SK-N-SH treated with all-trans-retinoic acid at 6 μM for 48 hours (cell line): ENCODE data around the gene TASP1.
"Not testable (repeated sequence)": the region's sequence is repeated elsewhere in the genome, so short reads cannot be mapped to it uniquely, and the experiment has no call there.

Experiments used
- ATAC-seq: fragments of 200-7000 bp; cut with Tn5 transposase; 3 replicates; pipeline ENCODE4 v1.9.1; 2020; ENCODE audit warnings: mild to moderate bottlenecking, moderate library complexity
- ARNTL ChIP-seq: fragments of 450-650 bp; formaldehyde crosslinking; IDR thresholded peaks from 2 replicates; pipeline ENCODE4 v1.5.0; 2020; ENCODE audit warnings: low read depth, mild to moderate bottlenecking, moderate library complexity, borderline replicate concordance
- BACH2 ChIP-seq: fragments of 250-450 bp; sonication (Bioruptor Pico); IDR thresholded peaks from 2 replicates; pipeline ENCODE4 v1.9.0; 2021; ENCODE audit warnings: mild to moderate bottlenecking, borderline replicate concordance
- CREB5 ChIP-seq: fragments of 250-450 bp; sonication (Bioruptor Pico); IDR thresholded peaks from 2 replicates; pipeline ENCODE4 v1.5.1; 2020; ENCODE audit warnings: low read depth, mild to moderate bottlenecking, moderate library complexity
- ESRRG ChIP-seq: fragments of 250-450 bp; sonication (Bioruptor Pico); IDR thresholded peaks from 2 replicates; pipeline ENCODE4 v1.6.1; 2021; ENCODE audit warnings: mild to moderate bottlenecking
- ISL1 ChIP-seq: fragments of 250-450 bp; sonication (Bioruptor Pico); IDR thresholded peaks from 2 replicates; pipeline ENCODE4 v2.1.2; 2022; ENCODE audit warnings: mild to moderate bottlenecking, moderate library complexity
- OSR1 ChIP-seq: fragments of 250-450 bp; sonication (Bioruptor Pico); IDR thresholded peaks from 2 replicates; pipeline ENCODE4 v1.8.0; 2022; ENCODE audit warnings: moderate library complexity, mild to moderate bottlenecking, inconsistent platforms
- PATZ1 ChIP-seq: fragments of 250-450 bp; sonication (Bioruptor Pico); IDR thresholded peaks from 2 replicates; pipeline ENCODE4 v1.8.0; 2020; ENCODE audit warnings: mild to moderate bottlenecking, moderate library complexity, borderline replicate concordance
- POU6F1 ChIP-seq: fragments of 250-450 bp; sonication (Bioruptor Pico); IDR thresholded peaks from 2 replicates; pipeline ENCODE4 v1.8.0; 2021; ENCODE audit warnings: low read depth, mild to moderate bottlenecking, moderate library complexity, borderline replicate concordance
- PPARA ChIP-seq: fragments of 250-450 bp; sonication (Bioruptor Pico); IDR thresholded peaks from 2 replicates; pipeline ENCODE4 v1.5.0; 2020; ENCODE audit warnings: mild to moderate bottlenecking, borderline replicate concordance
- RARB ChIP-seq: fragments of 250-450 bp; sonication (Bioruptor Pico); IDR thresholded peaks from 2 replicates; pipeline ENCODE4 v1.8.0; 2021; ENCODE audit warnings: mild to moderate bottlenecking, moderate library complexity
- SNAI2 ChIP-seq: fragments of 250-450 bp; sonication (Bioruptor Pico); IDR thresholded peaks from 2 replicates; pipeline ENCODE4 v1.5.0; 2020; ENCODE audit warnings: mild to moderate bottlenecking, moderate library complexity
- TCF4 ChIP-seq: fragments of 250-450 bp; sonication (Bioruptor Pico); IDR thresholded peaks from 2 replicates; pipeline ENCODE4 v1.8.0; 2021; ENCODE audit warnings: mild to moderate bottlenecking, moderate library complexity, borderline replicate concordance
- TOX ChIP-seq: fragments of 250-450 bp; sonication (Bioruptor Pico); IDR thresholded peaks from 2 replicates; pipeline ENCODE4 v1.8.0; 2021; ENCODE audit warnings: mild to moderate bottlenecking, moderate library complexity, borderline replicate concordance
- ZFP3 ChIP-seq: fragments of 250-450 bp; sonication (Bioruptor Pico); IDR thresholded peaks from 2 replicates; pipeline ENCODE4 v1.5.0; 2020; ENCODE audit warnings: mild to moderate bottlenecking, moderate library complexity
- ZFP30 ChIP-seq: fragments of 450-650 bp; formaldehyde crosslinking; IDR thresholded peaks from 2 replicates; pipeline ENCODE4 v1.5.0; 2022; ENCODE audit warnings: mild to moderate bottlenecking, moderate library complexity
- ZNF565 ChIP-seq: fragments of 450-650 bp; formaldehyde crosslinking; conservative IDR thresholded peaks from 2 replicates; pipeline ENCODE4 v1.5.0; 2020; ENCODE audit warnings: low read depth, mild to moderate bottlenecking, moderate library complexity
- ZNF70 ChIP-seq: fragments of 450-650 bp; formaldehyde crosslinking; IDR thresholded peaks from 2 replicates; pipeline ENCODE4 v1.5.0; 2020; ENCODE audit warnings: mild to moderate bottlenecking, moderate library complexity
- ZNF8 ChIP-seq: fragments of 450-650 bp; formaldehyde crosslinking; IDR thresholded peaks from 2 replicates; pipeline ENCODE4 v1.5.0; 2020; ENCODE audit warnings: mild to moderate bottlenecking, moderate library complexity

Gene TASP1

GRCh38 chr20:13639150-13639497 is 392 bp upstream of the TASP1 start:
- TF ChIP-seq ZFP30 (CRISPR knock-in tag), result no peak
- TF ChIP-seq ZFP3 (CRISPR knock-in tag), result no peak
- TF ChIP-seq ISL1 (CRISPR knock-in tag), result no peak
- TF ChIP-seq POU6F1 (CRISPR knock-in tag), result no peak
- TF ChIP-seq PATZ1, result no peak
- no peak for TF ChIP-seq OSR1 (CRISPR knock-in tag)
- TF ChIP-seq SNAI2 (CRISPR knock-in tag), result no peak
- TF ChIP-seq CREB5 (CRISPR knock-in tag), result no peak
- no peak for TF ChIP-seq TCF4 (CRISPR knock-in tag)
- ATAC-seq, result peak; percentile 24; the same call in 2 of the 3 replicates

GRCh38 chr20:13638162-13638495 is 603 bp downstream of the TASP1 start:
- peak; percentile 43 for ATAC-seq
- TF ChIP-seq ZFP30 (CRISPR knock-in tag), result no peak
- no peak for TF ChIP-seq OSR1 (CRISPR knock-in tag)
- no peak for TF ChIP-seq ESRRG (CRISPR knock-in tag)
- no peak for TF ChIP-seq SNAI2 (CRISPR knock-in tag)
- TF ChIP-seq RARB (CRISPR knock-in tag), result no peak
- no peak for TF ChIP-seq BACH2
- no peak for TF ChIP-seq ZNF8 (CRISPR knock-in tag)

GRCh38 chr20:13632431-13632830 is 6.3 kb downstream of the TASP1 start:
- no peak for ATAC-seq
- TF ChIP-seq ZNF70 (CRISPR knock-in tag), result no peak
- TF ChIP-seq ESRRG (CRISPR knock-in tag), result no peak

GRCh38 chr20:13627525-13627924 is 11.2 kb downstream of the TASP1 start:
- ATAC-seq, result peak; percentile 74

GRCh38 chr20:13626724-13627123 is 12.0 kb downstream of the TASP1 start:
- no peak for ATAC-seq
- no peak for TF ChIP-seq OSR1 (CRISPR knock-in tag)
- TF ChIP-seq ZNF8 (CRISPR knock-in tag), result no peak
- no peak for TF ChIP-seq ISL1 (CRISPR knock-in tag)
- no peak for TF ChIP-seq ARNTL (CRISPR knock-in tag)
- TF ChIP-seq POU6F1 (CRISPR knock-in tag), result no peak
- TF ChIP-seq PPARA (CRISPR knock-in tag), result no peak
- no peak for TF ChIP-seq TOX

- no peak for TF ChIP-seq OSR1 (CRISPR knock-in tag)
- TF ChIP-seq ZNF565 (CRISPR knock-in tag), result no peak
- no peak for ATAC-seq
These were observed 13.3 kb downstream of the TASP1 start for GRCh38 chr20:13625304-13625979.

- ATAC-seq, result not testable (repeated sequence)
These were observed 19.3 kb downstream of the TASP1 start for GRCh38 chr20:13619415-13619814.

GRCh38 chr20:13618456-13618855 is 20.3 kb downstream of the TASP1 start:
- ATAC-seq, result not testable (repeated sequence)

- ATAC-seq, result not testable (repeated sequence)
These were observed 21.1 kb downstream of the TASP1 start for GRCh38 chr20:13617585-13617984.

GRCh38 chr20:13616713-13617112 is 22.0 kb downstream of the TASP1 start:
- not testable (repeated sequence) for ATAC-seq
